Stimulated activated CD4-positive, alpha-beta T cell treated with anti-CD3 and anti-CD28 coated beads, TNF-alpha, amount 100 ng/mL, for 24 hours (primary cell): ENCODE data around the gene USP40.
"Not testable (repeated sequence)": the region's sequence is repeated elsewhere in the genome, so short reads cannot be mapped to it uniquely, and the experiment has no call there.

Experiments
- DNase-seq, 3 experiments: peaks; one replicate each; pipeline ENCODE4 v3.0.0-alpha.2; 2020; ENCODE audit warnings: low read depth in 3 of 3

Gene USP40, protein sequence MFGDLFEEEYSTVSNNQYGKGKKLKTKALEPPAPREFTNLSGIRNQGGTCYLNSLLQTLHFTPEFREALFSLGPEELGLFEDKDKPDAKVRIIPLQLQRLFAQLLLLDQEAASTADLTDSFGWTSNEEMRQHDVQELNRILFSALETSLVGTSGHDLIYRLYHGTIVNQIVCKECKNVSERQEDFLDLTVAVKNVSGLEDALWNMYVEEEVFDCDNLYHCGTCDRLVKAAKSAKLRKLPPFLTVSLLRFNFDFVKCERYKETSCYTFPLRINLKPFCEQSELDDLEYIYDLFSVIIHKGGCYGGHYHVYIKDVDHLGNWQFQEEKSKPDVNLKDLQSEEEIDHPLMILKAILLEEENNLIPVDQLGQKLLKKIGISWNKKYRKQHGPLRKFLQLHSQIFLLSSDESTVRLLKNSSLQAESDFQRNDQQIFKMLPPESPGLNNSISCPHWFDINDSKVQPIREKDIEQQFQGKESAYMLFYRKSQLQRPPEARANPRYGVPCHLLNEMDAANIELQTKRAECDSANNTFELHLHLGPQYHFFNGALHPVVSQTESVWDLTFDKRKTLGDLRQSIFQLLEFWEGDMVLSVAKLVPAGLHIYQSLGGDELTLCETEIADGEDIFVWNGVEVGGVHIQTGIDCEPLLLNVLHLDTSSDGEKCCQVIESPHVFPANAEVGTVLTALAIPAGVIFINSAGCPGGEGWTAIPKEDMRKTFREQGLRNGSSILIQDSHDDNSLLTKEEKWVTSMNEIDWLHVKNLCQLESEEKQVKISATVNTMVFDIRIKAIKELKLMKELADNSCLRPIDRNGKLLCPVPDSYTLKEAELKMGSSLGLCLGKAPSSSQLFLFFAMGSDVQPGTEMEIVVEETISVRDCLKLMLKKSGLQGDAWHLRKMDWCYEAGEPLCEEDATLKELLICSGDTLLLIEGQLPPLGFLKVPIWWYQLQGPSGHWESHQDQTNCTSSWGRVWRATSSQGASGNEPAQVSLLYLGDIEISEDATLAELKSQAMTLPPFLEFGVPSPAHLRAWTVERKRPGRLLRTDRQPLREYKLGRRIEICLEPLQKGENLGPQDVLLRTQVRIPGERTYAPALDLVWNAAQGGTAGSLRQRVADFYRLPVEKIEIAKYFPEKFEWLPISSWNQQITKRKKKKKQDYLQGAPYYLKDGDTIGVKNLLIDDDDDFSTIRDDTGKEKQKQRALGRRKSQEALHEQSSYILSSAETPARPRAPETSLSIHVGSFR

DNA sequence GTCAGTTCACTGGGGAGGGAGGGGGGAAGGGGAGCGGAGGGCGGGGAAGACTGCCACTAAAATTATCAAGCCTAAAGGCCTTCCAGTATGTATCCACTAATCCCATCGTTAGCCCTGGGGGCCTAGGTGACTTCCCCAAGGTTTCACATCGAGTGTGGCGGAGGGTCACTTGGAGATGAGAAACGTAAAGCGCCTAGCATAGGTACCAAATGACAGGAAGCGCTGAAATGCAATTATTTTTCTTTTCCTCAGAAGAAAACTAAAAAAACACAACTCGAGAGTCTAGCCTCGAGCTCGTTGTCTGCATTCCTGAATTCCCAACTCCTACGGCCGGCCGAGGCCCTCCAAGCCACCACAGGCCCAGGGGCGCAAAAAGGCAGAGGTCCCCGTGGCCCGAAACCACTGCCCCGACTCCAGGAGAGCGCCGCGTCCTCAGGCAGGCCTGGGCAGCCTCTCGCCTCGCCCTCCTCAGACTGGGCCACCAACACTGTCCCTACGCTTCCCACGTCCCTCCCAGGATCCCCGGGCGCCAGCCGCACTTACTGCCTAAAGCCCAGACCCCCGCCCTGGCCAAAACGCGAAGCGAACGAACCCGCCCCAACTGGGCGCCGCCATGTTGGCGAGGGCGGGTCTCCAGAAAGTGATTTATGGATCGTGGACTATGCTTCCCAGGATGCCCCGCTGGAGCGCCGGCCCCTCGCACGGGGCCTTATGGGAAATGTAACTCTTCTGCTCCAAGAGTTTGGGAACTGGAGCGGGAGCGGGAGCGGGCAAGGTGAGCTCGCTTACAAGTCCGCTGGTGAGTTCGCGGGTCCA, at the start of gene USP40:
USP40 (minus strand) TSS at position 642 of the 816 bp plus-strand sequence. CDS start 1,228 bp downstream, outside the sequence.
- peak; percentile 27 to 47 (median 28) for DNase-seq

DNA sequence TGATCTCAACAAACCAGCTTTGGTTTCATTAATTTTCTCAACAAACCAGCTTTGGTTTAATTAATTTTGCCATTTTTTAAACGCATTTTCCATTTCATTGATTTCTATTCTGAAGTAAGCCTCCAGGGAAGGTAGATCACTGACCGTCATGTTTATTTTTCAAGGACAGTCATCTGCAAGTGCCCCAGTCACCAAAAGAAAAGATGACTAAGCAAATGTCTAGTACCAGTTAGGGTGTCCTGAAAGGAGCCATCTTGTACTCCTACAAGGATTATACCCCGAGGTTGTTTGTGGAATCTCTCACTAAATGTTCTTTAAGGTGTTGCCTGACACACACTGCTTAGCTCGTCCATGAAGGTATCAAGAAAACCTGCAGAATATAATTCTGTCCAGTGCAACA, 44.7 kb upstream of the USP40 start:
- no peak for DNase-seq

DNA sequence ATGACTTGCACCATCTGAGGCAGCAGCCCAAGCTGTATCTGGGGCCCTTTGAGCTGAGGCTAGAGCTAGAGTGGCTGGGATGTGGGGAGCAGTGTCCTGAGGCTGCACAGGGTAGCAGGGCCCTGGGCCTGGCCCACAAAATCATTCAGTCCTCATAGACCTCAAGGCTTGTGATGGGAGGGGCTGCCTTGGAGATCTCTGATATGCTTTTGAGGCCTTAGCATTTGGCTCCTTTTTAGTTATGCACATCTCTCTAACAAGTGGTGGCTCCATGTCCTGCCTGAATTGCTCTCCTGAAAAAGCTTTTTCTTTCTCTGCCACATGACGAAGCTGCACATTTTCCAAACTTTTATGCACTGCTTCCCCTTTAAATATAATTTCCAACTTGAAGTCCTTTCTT, 39.1 kb upstream of the USP40 start:
- no peak for DNase-seq

DNA sequence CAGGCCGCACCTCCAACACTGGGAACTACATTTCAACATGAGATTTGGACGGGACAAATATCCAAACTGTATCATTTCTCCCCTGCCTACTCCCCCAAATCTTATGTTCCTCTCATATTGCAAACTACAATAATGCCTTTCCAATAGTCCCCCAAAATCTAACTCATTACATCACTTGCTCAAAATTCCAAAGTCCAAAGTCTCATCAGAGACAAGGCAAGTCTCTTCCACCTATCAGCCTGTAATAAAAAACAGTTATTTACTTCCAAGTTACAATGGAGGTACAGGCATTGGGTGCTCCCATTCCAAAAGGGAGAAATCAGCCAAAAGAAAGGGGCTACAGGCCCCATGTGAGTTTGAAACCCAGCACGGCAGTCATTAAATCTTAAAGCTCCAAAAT, 38.2 kb upstream of the USP40 start:
- DNase-seq, result no peak

DNA sequence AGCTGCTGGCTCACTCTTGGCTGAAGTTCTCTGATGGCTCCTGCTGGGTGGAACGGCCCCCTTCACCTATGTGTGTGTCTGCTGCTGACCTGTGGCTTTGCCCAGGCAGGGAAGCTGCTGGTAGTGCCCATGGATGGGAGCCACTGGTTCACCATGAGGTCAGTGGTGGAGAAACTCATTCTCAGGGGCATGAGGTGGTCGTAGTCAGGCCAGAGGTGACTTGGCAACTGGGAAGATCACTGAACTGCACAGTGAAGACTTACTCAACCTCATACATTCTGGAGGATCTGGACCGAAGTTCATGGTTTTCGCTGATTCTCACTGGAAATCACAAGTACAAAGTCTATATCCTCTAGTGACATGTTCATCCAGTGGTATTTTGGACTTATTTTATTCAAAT, 36.9 kb upstream of the USP40 start:
- no peak for DNase-seq

DNA sequence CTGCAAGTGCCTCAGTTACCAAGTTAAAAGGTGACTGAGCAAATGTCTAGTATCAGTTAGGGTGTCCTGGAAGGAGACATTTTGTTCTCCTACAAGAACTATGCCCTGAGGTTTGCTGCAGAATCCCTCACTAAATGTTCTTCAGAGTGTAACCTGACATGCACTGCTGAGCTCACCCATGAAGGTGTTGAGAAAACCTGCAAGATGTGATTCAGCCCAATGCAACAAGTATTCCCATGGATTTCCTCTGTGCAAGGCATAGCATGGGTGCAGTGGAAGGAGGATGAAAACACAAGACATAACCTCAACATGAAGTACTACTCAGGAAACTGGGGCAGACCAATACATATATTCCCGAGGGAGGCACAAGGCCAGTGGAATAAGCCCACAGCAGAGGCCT, 35.5 kb upstream of the USP40 start:
- no peak for DNase-seq

DNA sequence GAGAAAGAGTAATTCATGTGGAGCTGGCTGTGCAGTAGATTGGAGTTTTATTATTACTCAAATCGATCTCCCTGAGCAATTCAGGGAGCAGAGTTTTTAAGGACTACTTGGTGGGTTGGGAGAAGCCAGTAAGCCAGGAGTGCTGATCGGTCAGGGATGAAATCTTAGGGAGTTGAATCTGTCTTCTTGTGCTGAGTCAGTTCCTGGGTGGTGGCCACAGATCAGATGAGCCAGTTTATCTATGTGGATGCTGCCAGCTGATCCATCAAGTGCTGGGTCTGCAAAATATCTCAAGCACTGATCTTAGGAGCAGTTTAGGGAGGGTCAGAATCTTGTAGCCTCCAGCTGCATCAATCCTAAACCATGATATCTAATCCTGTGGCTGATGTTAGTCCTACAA, 33.8 kb upstream of the USP40 start:
- DNase-seq, result no peak

DNA sequence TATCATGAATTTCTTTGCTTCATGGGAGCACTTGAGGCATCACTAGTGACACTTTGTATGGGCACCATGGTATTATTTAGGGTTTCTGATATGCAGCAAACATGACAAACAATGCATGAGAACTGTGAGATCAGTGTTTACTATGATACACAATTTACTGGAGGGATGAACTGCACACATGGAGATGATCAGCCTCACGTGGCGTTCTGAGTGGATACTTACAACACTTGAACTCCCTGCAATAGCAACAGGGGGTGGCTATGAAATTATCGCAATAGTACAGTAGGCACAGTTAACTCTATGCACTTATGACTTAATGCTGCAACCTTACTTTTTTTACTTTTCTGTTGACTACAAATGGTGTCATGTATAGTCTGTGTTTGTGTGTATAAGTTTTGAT, 32.4 kb upstream of the USP40 start:
- DNase-seq, result no peak

DNA sequence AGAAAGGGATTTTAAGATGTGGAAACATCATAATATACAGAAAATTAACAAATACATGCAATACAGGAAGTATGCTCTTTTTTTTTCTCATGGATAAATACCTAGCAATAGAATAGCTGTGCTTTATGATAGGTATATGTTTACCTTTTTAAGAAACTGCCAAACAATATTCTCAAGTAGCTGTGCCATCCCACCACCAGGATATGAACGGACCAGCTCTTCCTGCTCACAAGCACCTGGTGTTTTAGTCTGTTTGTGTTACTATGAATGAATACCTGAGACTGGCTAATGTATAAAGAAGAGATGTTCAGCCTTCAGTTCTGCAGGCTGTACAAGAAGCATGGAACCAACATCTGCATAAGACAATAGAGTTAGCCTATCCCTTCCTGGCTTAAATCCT, 30.9 kb upstream of the USP40 start:
- no peak for DNase-seq

DNA sequence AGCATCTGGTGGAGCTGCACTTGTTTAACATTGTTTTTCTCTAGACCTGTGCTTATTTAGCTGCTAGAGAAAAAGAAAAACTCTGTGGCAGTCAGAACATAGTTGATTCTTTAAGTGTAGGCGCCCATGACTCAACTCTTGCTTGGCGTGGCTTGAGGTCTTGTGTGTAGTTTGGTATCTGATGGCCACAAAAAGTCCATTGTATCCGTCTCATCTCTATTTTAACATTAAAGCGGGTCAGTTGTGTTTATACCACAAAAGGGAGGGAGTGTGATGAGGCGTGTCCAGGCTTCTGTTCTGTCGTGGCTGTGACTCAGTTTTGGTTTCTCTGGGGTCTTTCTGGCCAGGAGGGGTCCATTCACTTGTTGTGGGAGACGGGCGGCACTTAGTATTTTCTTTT, 26.6 kb upstream of the USP40 start:
- no peak for DNase-seq

DNA sequence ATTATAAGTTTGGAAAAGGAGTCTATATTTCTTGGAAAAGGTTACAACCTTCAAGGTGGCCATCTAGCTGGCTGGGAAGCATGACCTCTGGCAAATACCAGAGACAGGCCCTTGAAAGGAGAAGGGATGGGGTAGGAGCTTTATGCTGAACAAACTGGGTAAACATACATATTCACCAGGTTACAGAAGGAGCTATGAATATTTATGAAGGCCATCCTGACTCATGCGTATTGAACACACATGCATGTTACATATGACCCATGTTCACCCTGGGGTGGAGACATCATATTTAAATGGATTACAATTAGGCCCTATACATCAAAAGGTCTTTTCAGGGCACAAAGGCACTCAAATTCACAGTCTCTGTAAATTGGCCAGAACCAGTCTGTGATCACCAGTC, 26.1 kb upstream of the USP40 start:
- DNase-seq, result not testable (repeated sequence)

DNA sequence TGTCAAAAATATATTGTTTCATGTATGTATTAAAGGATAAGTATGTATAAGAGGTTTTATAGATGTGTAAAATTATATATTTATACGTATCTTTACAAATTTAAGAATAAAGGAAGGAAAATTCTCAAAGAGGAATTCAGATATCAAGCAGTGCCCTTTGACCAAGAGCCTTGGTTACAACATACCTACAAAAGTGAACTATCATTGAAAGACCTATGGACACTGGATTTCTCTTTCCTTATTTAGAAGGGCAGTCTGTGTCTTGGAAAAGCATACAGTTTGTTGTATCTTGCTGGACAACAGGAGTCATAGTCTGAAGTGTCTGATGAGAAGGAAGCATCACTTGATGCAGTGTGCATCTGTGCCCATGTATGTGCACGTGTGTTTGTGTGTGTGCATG, 21.8 kb upstream of the USP40 start:
- DNase-seq, result no peak

DNA sequence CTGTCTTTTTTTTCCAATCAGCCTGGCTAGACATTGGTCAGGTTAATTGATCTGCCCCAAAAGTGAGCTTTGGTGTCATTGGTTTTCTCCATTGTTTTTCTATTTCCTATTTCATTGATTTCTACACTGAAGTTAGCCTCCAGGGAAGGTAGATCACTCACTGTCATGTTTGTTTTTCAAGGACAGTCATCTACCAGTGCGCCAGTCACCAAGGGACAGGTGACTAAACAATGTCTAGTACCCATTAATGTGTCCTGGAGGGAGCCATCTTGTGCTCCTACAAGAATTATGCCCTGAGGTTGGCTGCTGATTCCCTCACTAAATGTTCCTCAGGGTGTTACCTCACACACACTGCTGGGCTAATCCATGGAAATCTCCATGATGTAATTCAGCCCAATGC, 17.6 kb upstream of the USP40 start:
- DNase-seq, result no peak

DNA sequence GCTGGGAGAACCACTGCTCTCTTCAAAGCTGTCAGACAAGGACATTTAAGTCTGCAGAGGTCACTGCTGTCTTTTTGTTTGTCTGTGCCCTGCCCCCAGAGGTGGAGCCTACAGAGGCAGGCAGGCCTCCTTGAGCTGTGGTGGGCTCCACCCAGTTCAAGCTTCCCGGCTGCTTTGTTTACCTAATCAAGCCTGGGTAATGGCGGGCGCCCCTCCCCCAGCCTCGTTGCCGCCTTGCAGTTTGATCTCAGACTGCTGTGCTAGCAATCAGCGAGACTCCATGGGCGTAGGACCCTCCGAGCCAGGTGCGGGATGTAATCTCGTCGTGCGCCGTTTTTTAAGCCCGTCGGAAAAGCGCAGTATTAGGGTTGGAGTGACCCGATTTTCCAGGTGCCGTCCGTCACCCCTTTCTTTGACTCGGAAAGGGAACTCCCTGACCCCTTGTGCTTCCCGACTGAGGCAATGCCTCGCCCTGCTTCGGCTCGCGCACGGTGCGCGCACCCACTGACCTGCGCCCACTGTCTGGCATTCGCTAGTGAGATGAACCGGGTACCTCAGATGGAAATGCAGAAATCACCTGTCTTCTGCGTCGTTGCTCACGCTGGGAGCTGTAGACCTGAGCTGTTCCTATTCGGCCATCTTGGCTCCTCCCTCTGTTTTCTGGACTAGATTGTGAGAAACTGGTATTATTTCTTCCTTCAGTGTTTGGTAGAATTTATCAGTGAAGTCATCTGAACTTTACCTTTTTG, 16.8 kb upstream of the USP40 start:
- not testable (repeated sequence) for DNase-seq

DNA sequence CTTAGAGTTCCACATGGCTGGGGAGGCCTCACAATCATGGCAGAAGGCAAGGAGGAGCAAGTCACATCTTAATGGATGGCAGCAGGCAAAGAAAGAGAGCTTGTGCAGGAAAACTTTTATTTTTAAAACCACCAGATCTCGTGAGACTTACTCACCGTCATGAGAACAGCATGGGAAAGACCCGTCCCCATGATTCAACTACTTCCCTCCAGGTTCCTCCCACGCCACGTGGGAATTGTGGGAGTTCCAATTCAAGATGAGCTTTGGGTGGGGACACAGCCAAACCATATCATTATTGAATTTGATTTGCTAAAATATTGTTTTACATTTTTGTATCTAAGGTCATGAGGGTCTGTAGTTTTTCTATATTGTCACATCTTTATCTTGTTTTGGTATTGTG, 10.8 kb upstream of the USP40 start:
- DNase-seq, result not testable (repeated sequence)

DNA sequence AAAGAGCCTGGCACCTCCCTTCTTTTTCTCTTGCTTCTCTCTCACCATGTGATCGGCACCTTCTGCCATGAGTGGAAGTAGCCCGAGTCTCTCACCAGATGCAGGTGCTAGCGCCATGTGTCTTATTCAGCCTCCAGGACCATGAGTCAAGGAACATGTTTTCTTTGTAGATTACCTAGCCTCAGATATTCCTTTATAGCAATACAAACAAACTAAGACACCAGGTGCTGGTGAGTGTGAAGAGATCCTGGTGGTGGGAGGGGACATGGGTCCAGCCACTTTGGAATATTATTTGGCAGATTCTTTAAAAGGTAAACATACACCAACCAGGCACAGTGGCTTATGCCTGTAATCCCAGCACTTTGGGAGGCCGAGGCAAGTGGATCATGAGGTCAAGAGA, 5.9 kb upstream of the USP40 start:
- no peak for DNase-seq

DNA sequence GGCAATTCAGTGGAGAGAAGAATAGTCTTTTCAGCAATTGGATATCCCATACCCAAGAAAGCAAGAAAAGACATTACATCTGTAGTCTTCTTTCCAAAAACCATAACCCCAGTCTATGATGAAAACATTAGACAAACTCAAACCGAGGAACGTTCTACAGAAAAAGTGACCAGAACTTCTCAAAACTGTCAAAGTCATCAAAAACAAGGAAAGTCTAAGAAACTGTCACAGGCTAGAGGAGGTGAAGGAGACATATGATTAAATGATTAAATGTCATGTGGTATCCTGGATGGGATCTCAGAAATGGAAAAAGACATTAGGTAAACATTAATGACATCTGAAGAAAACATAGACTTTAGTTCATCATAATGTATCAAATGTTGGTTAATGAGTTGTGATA, 4.9 kb upstream of the USP40 start:
- DNase-seq, result no peak

DNA sequence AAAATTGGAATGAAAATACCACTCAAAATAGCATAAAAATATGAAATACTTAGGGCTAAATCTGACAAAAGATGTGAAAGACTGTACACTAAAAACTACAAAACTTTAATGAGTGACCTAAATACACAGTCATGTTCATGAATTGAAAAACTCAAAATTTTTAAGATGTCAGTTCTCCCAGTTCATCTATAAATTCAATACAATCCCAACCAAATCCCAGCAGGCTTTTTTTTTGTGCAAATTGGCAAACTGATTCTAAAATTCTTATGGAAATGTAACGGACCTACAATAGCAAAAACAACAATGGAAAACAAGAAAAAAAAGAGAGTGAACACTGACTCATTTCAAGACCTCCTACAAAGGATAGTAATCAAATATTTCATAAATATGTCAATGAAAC, 4.4 kb upstream of the USP40 start:
- DNase-seq, result no peak

DNA sequence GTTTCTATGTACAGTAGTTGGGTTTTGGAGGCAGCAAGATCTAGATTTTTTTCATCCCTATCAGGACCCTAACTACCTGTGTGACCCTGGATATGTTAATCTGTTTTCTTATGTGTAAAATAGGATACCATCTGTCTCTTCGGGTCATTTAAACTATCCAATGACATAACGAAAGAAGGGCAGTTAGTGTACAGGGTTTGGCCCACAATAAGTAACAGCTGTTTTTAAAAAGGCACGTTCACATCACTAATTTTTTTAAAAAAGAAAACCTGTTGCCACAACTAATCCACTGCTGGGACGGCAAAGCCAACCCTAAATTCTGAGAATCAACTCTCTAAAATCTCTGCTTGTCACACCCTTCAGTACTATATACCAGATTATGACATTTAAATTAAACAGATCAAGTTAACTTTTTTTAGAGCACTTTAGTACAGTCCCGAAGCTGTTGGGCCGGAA, 869 bp downstream of the USP40 start:
- DNase-seq, result no peak

DNA sequence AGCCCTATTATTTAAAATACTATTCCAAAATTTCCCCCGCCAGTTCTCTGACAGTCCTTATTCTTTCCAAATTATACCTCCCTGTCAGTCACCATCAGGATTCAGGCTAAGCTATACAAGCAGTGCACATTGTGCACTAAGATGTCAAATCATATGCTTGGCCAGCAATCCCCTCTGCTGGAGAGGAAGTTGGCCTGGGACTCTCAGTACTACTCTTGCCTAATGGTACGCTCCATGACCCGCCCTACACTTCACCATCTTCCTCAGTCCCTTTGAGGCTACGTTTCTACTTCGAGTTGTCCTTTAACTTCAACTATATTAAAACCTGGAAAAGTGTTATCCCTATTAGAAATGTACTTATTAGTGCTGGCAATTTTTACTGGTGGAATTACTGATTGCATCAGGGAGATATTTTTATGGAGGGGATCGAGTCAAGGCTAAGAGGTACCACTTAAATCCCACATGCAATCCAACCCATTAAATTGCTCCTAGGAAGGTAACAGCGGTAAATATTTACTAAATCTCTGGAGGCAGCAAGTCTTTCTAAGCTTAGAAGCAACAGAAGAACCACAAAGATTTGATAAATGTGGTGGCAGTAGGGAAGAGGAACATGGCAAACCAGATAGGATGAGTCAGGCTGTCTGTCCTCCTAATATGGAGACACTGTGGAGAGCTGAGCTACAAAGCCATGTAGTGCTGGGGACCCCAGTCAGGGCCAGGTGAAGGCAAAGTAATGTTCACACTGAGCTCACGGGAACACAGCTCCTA, 2.7 kb downstream of the USP40 start:
- DNase-seq, result no peak
